ENCODE results near the gene AFF3. TPM values are rescaled to one million over a fixed set of nuclear protein-coding genes. Genes with fewer than 3 reads are reported as not detected.

The AFF3 gene
- total and polyA plus RNA-seq, 4 donors, result 0.48 to 5.3 (median 2.3) TPM

DNA sequence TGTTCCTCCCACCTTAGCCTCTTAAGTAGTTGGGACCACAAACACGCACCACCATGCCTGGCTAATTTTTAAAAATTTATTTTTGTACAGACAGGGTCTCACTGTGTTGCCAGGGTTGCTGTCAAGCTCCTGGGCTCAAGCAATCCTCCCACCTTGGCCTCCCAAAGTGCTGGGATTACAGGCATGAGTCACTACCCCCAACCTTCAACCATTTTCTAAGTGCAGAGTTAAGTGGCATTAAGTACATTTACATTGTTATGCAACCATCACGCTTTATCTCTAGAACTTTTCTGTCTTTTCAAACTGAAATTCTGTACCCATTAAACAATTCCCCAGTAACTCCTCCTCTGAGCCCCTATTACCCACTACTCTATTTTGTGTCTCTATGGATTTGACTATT is 45.9 kb upstream of the AFF3 start:
- 92% methylated on average over 2 of the region's 2 CpGs for WGBS
- H3K4me1 ChIP-seq (ENCODE audit: control insufficient read depth in 4 of 4, insufficient read depth in 4 of 4, low read length in 3 of 4), result no peaks in the 10 kb centered on the region
- H3K9me3 ChIP-seq (ENCODE audit: control insufficient read depth in 4 of 4, low read length in 3 of 4), result no peaks in the 10 kb centered on the region
- H3K27me3 ChIP-seq (ENCODE audit: control insufficient read depth in 4 of 4, insufficient read depth in 4 of 4, low read length in 3 of 4), result no peaks in the 10 kb centered on the region
- TF ChIP-seq HNF4G (IDR thresholded peaks at IDR 0.05) (no peak), FOXA2 (IDR thresholded peaks at IDR 0.05) (no peak), EGR1 (IDR thresholded peaks at IDR 0.05; ENCODE audit: low read depth in 2 of 2) (no peak), JUND (IDR thresholded peaks at IDR 0.05) (no peak), YY1 (IDR thresholded peaks at IDR 0.05) (no peak), RAD21 (IDR thresholded peaks at IDR 0.05) (no peak), GABPA (IDR thresholded peaks at IDR 0.05 in 1 of 2, conservative IDR thresholded peaks at IDR 0.05 in 1 of 2) (no peak), HNF4A (conservative IDR thresholded peaks at IDR 0.05) (no peak)
- TF ChIP-seq, protein P1, sequence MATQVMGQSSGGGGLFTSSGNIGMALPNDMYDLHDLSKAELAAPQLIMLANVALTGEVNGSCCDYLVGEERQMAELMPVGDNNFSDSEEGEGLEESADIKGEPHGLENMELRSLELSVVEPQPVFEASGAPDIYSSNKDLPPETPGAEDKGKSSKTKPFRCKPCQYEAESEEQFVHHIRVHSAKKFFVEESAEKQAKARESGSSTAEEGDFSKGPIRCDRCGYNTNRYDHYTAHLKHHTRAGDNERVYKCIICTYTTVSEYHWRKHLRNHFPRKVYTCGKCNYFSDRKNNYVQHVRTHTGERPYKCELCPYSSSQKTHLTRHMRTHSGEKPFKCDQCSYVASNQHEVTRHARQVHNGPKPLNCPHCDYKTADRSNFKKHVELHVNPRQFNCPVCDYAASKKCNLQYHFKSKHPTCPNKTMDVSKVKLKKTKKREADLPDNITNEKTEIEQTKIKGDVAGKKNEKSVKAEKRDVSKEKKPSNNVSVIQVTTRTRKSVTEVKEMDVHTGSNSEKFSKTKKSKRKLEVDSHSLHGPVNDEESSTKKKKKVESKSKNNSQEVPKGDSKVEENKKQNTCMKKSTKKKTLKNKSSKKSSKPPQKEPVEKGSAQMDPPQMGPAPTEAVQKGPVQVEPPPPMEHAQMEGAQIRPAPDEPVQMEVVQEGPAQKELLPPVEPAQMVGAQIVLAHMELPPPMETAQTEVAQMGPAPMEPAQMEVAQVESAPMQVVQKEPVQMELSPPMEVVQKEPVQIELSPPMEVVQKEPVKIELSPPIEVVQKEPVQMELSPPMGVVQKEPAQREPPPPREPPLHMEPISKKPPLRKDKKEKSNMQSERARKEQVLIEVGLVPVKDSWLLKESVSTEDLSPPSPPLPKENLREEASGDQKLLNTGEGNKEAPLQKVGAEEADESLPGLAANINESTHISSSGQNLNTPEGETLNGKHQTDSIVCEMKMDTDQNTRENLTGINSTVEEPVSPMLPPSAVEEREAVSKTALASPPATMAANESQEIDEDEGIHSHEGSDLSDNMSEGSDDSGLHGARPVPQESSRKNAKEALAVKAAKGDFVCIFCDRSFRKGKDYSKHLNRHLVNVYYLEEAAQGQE (IDR thresholded peaks at IDR 0.05), result no peak
- TF ChIP-seq, protein P2, sequence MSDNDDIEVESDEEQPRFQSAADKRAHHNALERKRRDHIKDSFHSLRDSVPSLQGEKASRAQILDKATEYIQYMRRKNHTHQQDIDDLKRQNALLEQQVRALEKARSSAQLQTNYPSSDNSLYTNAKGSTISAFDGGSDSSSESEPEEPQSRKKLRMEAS (IDR thresholded peaks at IDR 0.05), result no peak
- no peaks in the 10 kb centered on the region for H3K36me3 ChIP-seq (ENCODE audit: control insufficient read depth in 4 of 4, insufficient read depth in 3 of 4, low read depth in 1 of 4, low read length in 3 of 4)
- no peak overlapping the region for H3K9ac ChIP-seq (ENCODE audit: low read depth in 1 of 2, low read length in 2 of 2)
- no peak overlapping the region for H3K27ac ChIP-seq (ENCODE audit: low read depth in 1 of 2, low read length in 2 of 2)
- no peak for DNase-seq (ENCODE audit: low spot score)
- no peak overlapping the region for H3K4me3 ChIP-seq (ENCODE audit: low read depth in 1 of 3, low read length in 3 of 3)

DNA sequence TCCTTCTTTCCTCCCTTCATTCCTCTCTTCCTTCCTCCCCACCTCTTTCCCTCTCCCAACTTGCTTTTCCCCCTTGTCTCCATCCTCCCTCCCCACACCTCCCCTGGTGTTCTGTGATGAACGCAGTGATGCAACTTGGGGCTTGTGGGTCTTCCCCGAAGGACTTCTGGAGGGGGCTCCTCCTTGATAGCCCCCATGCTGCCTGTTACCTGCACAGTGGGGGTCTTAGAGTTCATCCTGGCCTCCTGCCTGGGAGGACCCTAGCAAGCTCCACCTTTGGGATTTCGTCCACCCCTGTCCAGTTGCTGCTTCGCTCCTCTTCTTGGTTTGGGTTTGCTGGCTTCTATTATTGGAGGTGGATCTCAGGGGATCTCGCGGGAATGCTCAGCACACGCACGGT is 43.7 kb upstream of the AFF3 start:
- Histone ChIP-seq H3K9ac (ENCODE audit: low read depth in 1 of 2, low read length in 2 of 2) (no peak overlapping the region), H3K27me3 (ENCODE audit: control insufficient read depth in 4 of 4, insufficient read depth in 4 of 4, low read length in 3 of 4) (no peaks in the 10 kb centered on the region), H3K4me1 (ENCODE audit: control insufficient read depth in 4 of 4, insufficient read depth in 4 of 4, low read length in 3 of 4) (no peaks in the 10 kb centered on the region), H3K27ac (ENCODE audit: low read depth in 1 of 2, low read length in 2 of 2) (no peak overlapping the region), H3K9me3 (ENCODE audit: control insufficient read depth in 4 of 4, low read length in 3 of 4) (no peaks in the 10 kb centered on the region), H3K4me3 (ENCODE audit: low read depth in 1 of 3, low read length in 3 of 3) (no peak overlapping the region), H3K36me3 (ENCODE audit: control insufficient read depth in 4 of 4, insufficient read depth in 3 of 4, low read depth in 1 of 4, low read length in 3 of 4) (no peaks in the 10 kb centered on the region)
- TF ChIP-seq RAD21 (IDR thresholded peaks at IDR 0.05), result no peak
- TF ChIP-seq GABPA (IDR thresholded peaks at IDR 0.05 in 1 of 2, conservative IDR thresholded peaks at IDR 0.05 in 1 of 2), result no peak
- TF ChIP-seq FOXA2 (IDR thresholded peaks at IDR 0.05), result no peak
- TF ChIP-seq CTCF (IDR thresholded peaks at IDR 0.05; ENCODE audit: low read depth, low read length, missing input control), result no peak
- TF ChIP-seq, protein P2 (IDR thresholded peaks at IDR 0.05), result no peak
- no peak for TF ChIP-seq EGR1 (IDR thresholded peaks at IDR 0.05; ENCODE audit: low read depth in 2 of 2)
- TF ChIP-seq NR2F2 (IDR thresholded peaks at IDR 0.05), result no peak
- no peak for TF ChIP-seq RXRA (IDR thresholded peaks at IDR 0.05)
- TF ChIP-seq YY1 (IDR thresholded peaks at IDR 0.05), result no peak
- no peak for TF ChIP-seq SP1 (IDR thresholded peaks at IDR 0.05)
- no peak for TF ChIP-seq JUND (IDR thresholded peaks at IDR 0.05)
- TF ChIP-seq HNF4A (conservative IDR thresholded peaks at IDR 0.05), result no peak
- TF ChIP-seq TAF1 (conservative IDR thresholded peaks at IDR 0.05), result no peak
- TF ChIP-seq, protein P3, sequence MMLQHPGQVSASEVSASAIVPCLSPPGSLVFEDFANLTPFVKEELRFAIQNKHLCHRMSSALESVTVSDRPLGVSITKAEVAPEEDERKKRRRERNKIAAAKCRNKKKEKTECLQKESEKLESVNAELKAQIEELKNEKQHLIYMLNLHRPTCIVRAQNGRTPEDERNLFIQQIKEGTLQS (IDR thresholded peaks at IDR 0.05), result no peak
- TF ChIP-seq, protein P1 (IDR thresholded peaks at IDR 0.05), result no peak
- no peak for TF ChIP-seq HNF4G (IDR thresholded peaks at IDR 0.05)
- no peak for TF ChIP-seq FOXA1 (IDR thresholded peaks at IDR 0.05)
- TF ChIP-seq ZBTB33 (IDR thresholded peaks at IDR 0.05), result no peak
- 92% methylated on average over 8 of the region's 8 CpGs for WGBS
- no peak for DNase-seq (ENCODE audit: low spot score)

Data from liver (tissue), 9 donors.